WTC11 (cell line): ENCODE results near the gene MED15. TPM values are rescaled to one million over a fixed set of nuclear protein-coding genes. Genes with fewer than 3 reads are reported as not detected.

ENCODE experiments used
- ATAC-seq: fragments of 200-7000 bp; cut with Tn5 transposase; 2 replicates; pipeline ENCODE4 v1.10.0; 2021; ENCODE audit warnings: mild to moderate bottlenecking, moderate library complexity
- CTCF ChIA-PET: fragments of 300-600 bp; sonication (Branson Sonifier 250); formaldehyde crosslinking; loops from one replicate; lab custom pipeline; 2021; ENCODE audit warnings: antibody characterized with exemption; lab: Charles Lee
- POLR2A ChIA-PET: fragments of 350-600 bp; sonication (Branson Sonifier 250); formaldehyde crosslinking; loops from one replicate; lab custom pipeline; 2021; ENCODE audit warnings: antibody characterized with exemption; lab: Charles Lee
- DNase-seq: peaks from one replicate; pipeline ENCODE4 v3.0.0; 2021; ENCODE audit warnings: low spot score
- H3K27ac Mint-ChIP-seq: 2 replicates; pipeline ENCODE4 v1.8.0; 2021; ENCODE audit warnings: mixed read lengths
- H3K27me3 Mint-ChIP-seq: 2 replicates; pipeline ENCODE4 v1.8.0; 2021; ENCODE audit warnings: low read depth, mild to moderate bottlenecking, moderate library complexity, mixed read lengths
- H3K36me3 Mint-ChIP-seq: 2 replicates; pipeline ENCODE4 v1.8.0; 2021; ENCODE audit warnings: mixed read lengths
- H3K4me1 Mint-ChIP-seq: 2 replicates; pipeline ENCODE4 v1.8.0; 2022; ENCODE audit warnings: mixed read lengths
- H3K4me3 Mint-ChIP-seq: 2 replicates; pipeline ENCODE4 v1.8.0; 2021; ENCODE audit warnings: mild to moderate bottlenecking, moderate library complexity, mixed read lengths
- H3K9me3 Mint-ChIP-seq: 2 replicates; pipeline ENCODE4 v1.8.0; 2021; ENCODE audit warnings: mixed read lengths
- ARID4B ChIP-seq: sonication (generic); formaldehyde crosslinking; IDR thresholded peaks from 2 replicates; pipeline ENCODE4 v1.8.0; 2023; ENCODE audit warnings: missing genetic modification reagents, mild to moderate bottlenecking, borderline replicate concordance
- FOXK1 ChIP-seq: sonication (generic); formaldehyde crosslinking; IDR thresholded peaks from 2 replicates; pipeline ENCODE4 v1.8.0; 2022; ENCODE audit warnings: mild to moderate bottlenecking, moderate library complexity, missing genetic modification reagents
- FOXP4 ChIP-seq: sonication (generic); formaldehyde crosslinking; IDR thresholded peaks from 2 replicates; pipeline ENCODE4 v1.8.0; 2022; ENCODE audit warnings: mild to moderate bottlenecking, missing genetic modification reagents
- KAT7 ChIP-seq: sonication (generic); formaldehyde crosslinking; IDR thresholded peaks from 2 replicates; pipeline ENCODE4 v1.8.1; 2023; ENCODE audit warnings: missing genetic modification reagents, mild to moderate bottlenecking, borderline replicate concordance
- MAX ChIP-seq: sonication (generic); formaldehyde crosslinking; IDR thresholded peaks from 2 replicates; pipeline ENCODE4 v1.8.0; 2022; ENCODE audit warnings: mild to moderate bottlenecking, missing genetic modification reagents
- SMAD3 ChIP-seq: sonication (generic); formaldehyde crosslinking; IDR thresholded peaks from 2 replicates; pipeline ENCODE4 v1.8.0; 2022; ENCODE audit warnings: missing genetic modification reagents, mild to moderate bottlenecking, borderline replicate concordance
- SMAD4 ChIP-seq: sonication (generic); formaldehyde crosslinking; IDR thresholded peaks from 2 replicates; pipeline ENCODE4 v1.8.0; 2022; ENCODE audit warnings: mild to moderate bottlenecking, missing genetic modification reagents
- USF1 ChIP-seq: sonication (generic); formaldehyde crosslinking; IDR thresholded peaks from 2 replicates; pipeline ENCODE4 v1.8.0; 2022; ENCODE audit warnings: mild to moderate bottlenecking, missing genetic modification reagents
- total RNA-seq: library from RNA; stranded (reverse); gene quantifications from 3 replicates; pipeline ENCODE4 v1.2.3, GENCODE V29; 2021
- TF ChIP-seq, protein P1 (sequence below): fragments of 200-600 bp; IDR thresholded peaks from 2 replicates; pipeline ENCODE4 v1.8.0; 2022; ENCODE audit warnings: antibody characterized with exemption
- TF ChIP-seq, protein P2 (sequence below): sonication (generic); formaldehyde crosslinking; conservative IDR thresholded peaks from 2 replicates; pipeline ENCODE4 v1.8.1; 2022; ENCODE audit warnings: mild to moderate bottlenecking, missing genetic modification reagents
- TF ChIP-seq, protein P3 (sequence below): sonication (generic); formaldehyde crosslinking; IDR thresholded peaks from 2 replicates; pipeline ENCODE4 v1.8.1; 2022; ENCODE audit warnings: missing genetic modification reagents, borderline replicate concordance
- TF ChIP-seq, protein P4 (sequence below): sonication (generic); formaldehyde crosslinking; IDR thresholded peaks from 2 replicates; pipeline ENCODE4 v1.8.1; 2023; ENCODE audit warnings: mild to moderate bottlenecking, moderate library complexity, missing genetic modification reagents

MED15 gene
- total RNA-seq, 1 experiment from 2014 or later, result 67.7 TPM

GRCh38 chr22:20494978-20495860, 12.2 kb upstream of the MED15 start, which contains the start of gene KLHL22 (continued):
- peak; percentile 57 for TF ChIP-seq FOXP4 (CRISPR knock-in tag)
- TF ChIP-seq FOXK1 (CRISPR knock-in tag), result peak; percentile 53

- POLR2A ChIA-PET, result no interaction called here
- ATAC-seq, result peak; percentile 69
- TF ChIP-seq, protein P1, sequence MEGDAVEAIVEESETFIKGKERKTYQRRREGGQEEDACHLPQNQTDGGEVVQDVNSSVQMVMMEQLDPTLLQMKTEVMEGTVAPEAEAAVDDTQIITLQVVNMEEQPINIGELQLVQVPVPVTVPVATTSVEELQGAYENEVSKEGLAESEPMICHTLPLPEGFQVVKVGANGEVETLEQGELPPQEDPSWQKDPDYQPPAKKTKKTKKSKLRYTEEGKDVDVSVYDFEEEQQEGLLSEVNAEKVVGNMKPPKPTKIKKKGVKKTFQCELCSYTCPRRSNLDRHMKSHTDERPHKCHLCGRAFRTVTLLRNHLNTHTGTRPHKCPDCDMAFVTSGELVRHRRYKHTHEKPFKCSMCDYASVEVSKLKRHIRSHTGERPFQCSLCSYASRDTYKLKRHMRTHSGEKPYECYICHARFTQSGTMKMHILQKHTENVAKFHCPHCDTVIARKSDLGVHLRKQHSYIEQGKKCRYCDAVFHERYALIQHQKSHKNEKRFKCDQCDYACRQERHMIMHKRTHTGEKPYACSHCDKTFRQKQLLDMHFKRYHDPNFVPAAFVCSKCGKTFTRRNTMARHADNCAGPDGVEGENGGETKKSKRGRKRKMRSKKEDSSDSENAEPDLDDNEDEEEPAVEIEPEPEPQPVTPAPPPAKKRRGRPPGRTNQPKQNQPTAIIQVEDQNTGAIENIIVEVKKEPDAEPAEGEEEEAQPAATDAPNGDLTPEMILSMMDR, result peak; percentile 70
- TF ChIP-seq SMAD4 (CRISPR knock-in tag) (no peak), KAT7 (CRISPR knock-in tag) (peak; percentile 26; the same call in 1 of the 2 replicates), USF1 (CRISPR knock-in tag) (peak; percentile 45), MAX (CRISPR knock-in tag) (peak; percentile 35; the same call in 1 of the 2 replicates), ARID4B (CRISPR knock-in tag) (no peak), FOXK1 (CRISPR knock-in tag) (0 out of 2 replicates have a peak, but pooled peaks have one; percentile 4), SMAD3 (CRISPR knock-in tag) (peak; percentile 49; the same call in 1 of the 2 replicates)
- TF ChIP-seq, protein P2, sequence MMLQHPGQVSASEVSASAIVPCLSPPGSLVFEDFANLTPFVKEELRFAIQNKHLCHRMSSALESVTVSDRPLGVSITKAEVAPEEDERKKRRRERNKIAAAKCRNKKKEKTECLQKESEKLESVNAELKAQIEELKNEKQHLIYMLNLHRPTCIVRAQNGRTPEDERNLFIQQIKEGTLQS, result no peak
- TF ChIP-seq, protein P3, sequence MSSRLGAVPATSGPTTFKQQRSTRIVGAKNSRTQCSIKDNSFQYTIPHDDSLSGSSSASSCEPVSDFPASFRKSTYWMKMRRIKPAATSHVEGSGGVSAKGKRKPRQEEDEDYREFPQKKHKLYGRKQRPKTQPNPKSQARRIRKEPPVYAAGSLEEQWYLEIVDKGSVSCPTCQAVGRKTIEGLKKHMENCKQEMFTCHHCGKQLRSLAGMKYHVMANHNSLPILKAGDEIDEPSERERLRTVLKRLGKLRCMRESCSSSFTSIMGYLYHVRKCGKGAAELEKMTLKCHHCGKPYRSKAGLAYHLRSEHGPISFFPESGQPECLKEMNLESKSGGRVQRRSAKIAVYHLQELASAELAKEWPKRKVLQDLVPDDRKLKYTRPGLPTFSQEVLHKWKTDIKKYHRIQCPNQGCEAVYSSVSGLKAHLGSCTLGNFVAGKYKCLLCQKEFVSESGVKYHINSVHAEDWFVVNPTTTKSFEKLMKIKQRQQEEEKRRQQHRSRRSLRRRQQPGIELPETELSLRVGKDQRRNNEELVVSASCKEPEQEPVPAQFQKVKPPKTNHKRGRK, result peak; percentile 97; the same call in 1 of the 2 replicates
- TF ChIP-seq, protein P4, sequence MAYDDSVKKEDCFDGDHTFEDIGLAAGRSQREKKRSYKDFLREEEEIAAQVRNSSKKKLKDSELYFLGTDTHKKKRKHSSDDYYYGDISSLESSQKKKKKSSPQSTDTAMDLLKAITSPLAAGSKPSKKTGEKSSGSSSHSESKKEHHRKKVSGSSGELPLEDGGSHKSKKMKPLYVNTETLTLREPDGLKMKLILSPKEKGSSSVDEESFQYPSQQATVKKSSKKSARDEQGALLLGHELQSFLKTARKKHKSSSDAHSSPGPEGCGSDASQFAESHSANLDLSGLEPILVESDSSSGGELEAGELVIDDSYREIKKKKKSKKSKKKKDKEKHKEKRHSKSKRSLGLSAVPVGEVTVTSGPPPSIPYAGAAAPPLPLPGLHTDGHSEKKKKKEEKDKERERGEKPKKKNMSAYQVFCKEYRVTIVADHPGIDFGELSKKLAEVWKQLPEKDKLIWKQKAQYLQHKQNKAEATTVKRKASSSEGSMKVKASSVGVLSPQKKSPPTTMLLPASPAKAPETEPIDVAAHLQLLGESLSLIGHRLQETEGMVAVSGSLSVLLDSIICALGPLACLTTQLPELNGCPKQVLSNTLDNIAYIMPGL (CRISPR knock-in tag), result peak; percentile 79; the same call in 1 of the 2 replicates
- peak overlapping the region; percentile 85 for H3K27ac Mint-ChIP-seq
- H3K27me3 Mint-ChIP-seq, result peaks cover 25% of the 10 kb centered on the region
- DNase-seq, result peak; percentile 87
- peak overlapping the region; percentile 92 for H3K4me3 Mint-ChIP-seq
- H3K36me3 Mint-ChIP-seq, result peaks cover 16% of the 10 kb centered on the region
- CTCF ChIA-PET, result interaction anchor here (0.7 to 1.3 kb wide), 3 partner anchors 56 to 78 kb away, joined by 3 to 8 read pairs (median 8); no protein-coding TSS in a partner anchor
- H3K9me3 Mint-ChIP-seq, result no peaks in the 10 kb centered on the region
- peaks cover 16% of the 10 kb centered on the region for H3K4me1 Mint-ChIP-seq
Measured at GRCh38 chr22:20495861-20496681, 11.3 kb upstream of the MED15 start.
